HG03439 (cell line): ENCODE results near the gene FAM43A.
A peak's percentile ranks its signal among the peaks of the same experiment; 100 is the strongest.

Experiments used
- ATAC-seq: cut with Tn5 transposase; IDR thresholded peaks from one replicate; pipeline ENCODE4 v1.9.1; 2021; ENCODE audit warnings: mild to moderate bottlenecking, moderate library complexity; ENCODE audit not compliant: unreplicated experiment

Gene FAM43A

GRCh38 chr3:194675081-194675640 lies 10.5 kb upstream of the FAM43A start:
- no peak for ATAC-seq

- ATAC-seq = no peak
Observed at GRCh38 chr3:194675680-194676079, 10.0 kb upstream of the FAM43A start.

GRCh38 chr3:194676471-194676870 lies 9.2 kb upstream of the FAM43A start:
- ATAC-seq = no peak

- ATAC-seq = no peak
Observed at GRCh38 chr3:194680888-194681615, 4.6 kb upstream of the FAM43A start.

GRCh38 chr3:194682189-194682693 lies 3.4 kb upstream of the FAM43A start:
- no peak for ATAC-seq

- ATAC-seq = peak; percentile 35
Observed at GRCh38 chr3:194682694-194683310, 2.9 kb upstream of the FAM43A start.

- no peak for ATAC-seq
Observed at GRCh38 chr3:194683380-194683779, 2.3 kb upstream of the FAM43A start.

- no peak for ATAC-seq
Observed at GRCh38 chr3:194685065-194685717, 492 bp upstream of the FAM43A start.

GRCh38 chr3:194686414-194686815 lies 732 bp downstream of the FAM43A start:
- ATAC-seq = no peak

GRCh38 chr3:194686816-194687637 lies 1.3 kb downstream of the FAM43A start:
- ATAC-seq = peak; percentile 5

- ATAC-seq = peak; percentile 42
Observed at GRCh38 chr3:194687638-194688199, 2.0 kb downstream of the FAM43A start.

- ATAC-seq = no peak
Observed at GRCh38 chr3:194688200-194688740, 2.6 kb downstream of the FAM43A start.

- no peak for ATAC-seq
Observed at GRCh38 chr3:194688946-194689345, 3.3 kb downstream of the FAM43A start.

- no peak for ATAC-seq
Observed at GRCh38 chr3:194689493-194689944, 3.8 kb downstream of the FAM43A start.

GRCh38 chr3:194690501-194691372 lies 5.1 kb downstream of the FAM43A start:
- ATAC-seq = no peak

- ATAC-seq = no peak
Observed at GRCh38 chr3:194691481-194692283, 6.0 kb downstream of the FAM43A start.

- ATAC-seq = no peak
Observed at GRCh38 chr3:194696702-194697101, 11.0 kb downstream of the FAM43A start.

- ATAC-seq = no peak
Observed at GRCh38 chr3:194702545-194702944, 16.9 kb downstream of the FAM43A start.
